Left ventricle myocardium superior (tissue), 1 donor: ENCODE results near the gene LYZL1. TPM values are rescaled to one million over a fixed set of nuclear protein-coding genes. Genes with fewer than 3 reads are reported as not detected.
A peak's percentile ranks its signal among the peaks of the same experiment; 100 is the strongest.
"Not testable (repeated sequence)": the region's sequence is repeated elsewhere in the genome, so short reads cannot be mapped to it uniquely, and the experiment has no call there.

Experiments used
- ATAC-seq: fragments of 200-7000 bp; cut with Tn5 transposase; one replicate; pipeline ENCODE4 v1.9.1; 2020; ENCODE audit warnings: mild to moderate bottlenecking, moderate library complexity
- DNase-seq: peaks from one replicate; pipeline ENCODE4 v3.0.0-alpha.2; 2020
- intact Hi-C: fragments of 100-400 bp; cut with micrococcal nuclease; formaldehyde crosslinking; loops from one replicate; pipeline ENCODE4 v1.11.0; 2022
- long read RNA-seq: library from polyadenylated mRNA; unstranded; transcript quantifications from one replicate; pipeline ENCODE4 v2.0.0, GENCODE V29; 2021
- total RNA-seq: library from RNA; stranded (reverse); fragmentation: NEBNext Ultra II Directional; extraction: Animal tissue kit (Norgen Biotek cat#: 25700); gene quantifications from one replicate; pipeline ENCODE4 v1.2.1, GENCODE V29; 2021
- donor health status: DM: no; HTN: yes; CAD: no; lungs with severe emphysema.

Gene LYZL1
- not detected for total RNA-seq
- long read RNA-seq, result 0 reads

DNA sequence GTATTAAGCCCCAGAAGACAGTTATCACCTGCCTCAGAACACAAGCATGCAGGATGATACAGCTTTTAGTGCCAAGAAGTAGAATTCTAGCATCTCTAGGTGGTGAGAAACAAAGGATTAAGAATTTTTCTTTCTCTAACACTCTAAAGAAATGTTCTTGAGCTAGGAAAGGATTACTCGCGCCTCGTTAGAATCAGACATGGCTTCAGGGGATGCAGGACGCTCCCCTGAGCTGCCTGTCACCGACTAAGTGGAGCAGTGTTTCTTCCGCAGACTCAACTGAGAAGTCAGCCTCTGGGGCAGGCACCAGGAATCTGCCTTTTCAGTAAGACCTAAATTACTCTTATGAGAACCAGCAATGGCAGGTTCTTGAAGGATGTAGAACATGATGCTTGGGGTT is at the start of gene LYZL1:
Gene LYZL1 (plus strand): TSS at position 165 of the 400 bp plus-strand sequence. CDS start 2,798 bp downstream, outside the sequence.
- intact Hi-C loops, ATAC-seq, DNase-seq: not testable (repeated sequence)

DNA sequence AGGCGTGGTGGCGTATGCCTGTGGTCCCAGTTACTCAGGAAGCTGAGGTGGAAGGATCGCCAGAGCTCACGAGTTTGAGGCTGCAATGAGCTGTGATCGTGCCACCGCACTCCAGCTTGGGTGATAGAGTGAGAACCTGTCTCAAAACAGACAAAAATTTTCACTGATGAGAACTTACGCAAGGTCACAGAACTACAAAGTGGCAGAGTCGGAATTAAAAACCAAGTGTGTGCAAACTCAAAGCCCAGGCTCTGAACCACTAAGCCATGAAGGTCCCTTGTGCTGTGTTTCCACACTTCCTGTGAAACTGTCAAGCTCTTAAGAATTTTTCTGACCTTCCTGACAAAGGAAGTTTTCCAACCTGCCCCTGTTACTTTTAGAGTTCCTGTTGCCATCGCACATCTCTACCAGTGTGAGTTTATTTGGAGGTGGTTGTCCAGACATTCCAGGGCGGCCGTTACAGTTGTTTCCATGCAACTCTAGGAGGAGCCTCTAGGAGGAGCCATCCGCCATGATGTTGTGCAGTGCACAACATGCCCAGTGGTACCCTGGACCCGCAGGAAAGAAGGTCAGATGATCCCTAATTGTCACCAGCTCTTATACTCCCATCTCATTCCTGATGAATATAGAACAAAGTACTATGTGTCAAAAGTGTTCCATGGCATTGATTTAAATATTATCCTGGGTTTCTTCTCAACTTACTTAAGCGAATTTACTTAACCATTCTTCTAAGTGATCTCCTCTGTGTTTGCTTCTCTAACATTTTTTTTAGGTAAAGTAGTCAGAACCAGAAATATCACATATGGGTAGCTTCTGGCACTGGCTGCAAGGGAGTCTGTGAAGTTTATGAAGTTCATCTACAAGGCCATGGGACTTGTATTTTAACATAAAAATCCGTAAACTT is 49.0 kb upstream of the LYZL1 start:
- intact Hi-C loops, result no loop called here
- DNase-seq (no peak), ATAC-seq (peak; percentile 45)

DNA sequence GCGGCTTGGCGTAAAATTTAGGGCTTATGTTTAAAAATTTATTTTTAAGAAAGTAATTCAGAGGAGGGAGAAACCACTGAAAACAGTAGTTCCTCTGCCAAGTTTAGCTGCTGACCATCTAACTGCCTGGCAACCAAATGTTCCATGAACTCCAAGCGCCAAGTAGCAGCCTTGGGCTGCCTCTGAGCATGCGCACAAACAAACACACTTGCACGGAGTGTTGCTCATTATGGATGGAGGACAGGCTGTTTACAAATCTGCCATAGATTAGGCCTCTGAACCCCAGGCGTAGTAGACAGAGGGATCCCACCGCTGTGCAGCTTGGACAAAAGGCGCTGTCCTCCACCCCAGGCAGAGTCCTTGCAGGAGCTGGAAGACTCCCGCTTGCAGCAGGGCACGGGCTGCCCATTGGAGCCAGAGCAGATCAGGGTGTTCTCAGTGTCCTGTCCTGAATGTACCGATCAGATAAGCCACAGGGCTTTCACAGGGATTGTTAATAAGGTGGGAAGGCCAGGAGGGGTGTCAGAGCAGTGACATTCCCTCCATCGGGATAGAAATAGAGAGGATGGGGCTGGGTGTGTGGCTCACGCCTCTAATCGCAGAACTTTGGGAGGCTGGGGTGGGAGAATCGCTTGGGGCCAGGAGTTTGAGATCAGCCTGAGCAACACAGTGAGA is 47.7 kb upstream of the LYZL1 start:
- DNase-seq (no peak), ATAC-seq (no peak)
- intact Hi-C loops, result no loop called here

DNA sequence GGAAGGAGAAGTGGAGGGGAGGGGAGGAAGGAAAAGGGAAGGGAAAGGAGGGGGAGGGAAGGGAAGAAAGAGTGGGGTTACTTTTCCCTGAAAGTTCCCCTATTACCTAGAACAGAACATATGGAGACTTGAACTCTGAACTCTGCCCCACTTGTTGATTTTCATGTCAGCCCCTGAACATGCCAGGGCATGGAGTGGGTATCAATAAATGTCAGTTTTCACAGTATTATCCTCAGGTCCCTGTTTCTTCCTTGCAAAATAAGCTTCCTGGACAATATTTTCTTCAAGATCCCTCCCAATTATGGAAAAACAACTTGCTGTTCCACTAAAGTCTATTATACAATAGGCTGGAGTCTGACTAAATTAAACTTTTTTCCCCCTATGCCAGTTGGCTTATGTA is 46.9 kb upstream of the LYZL1 start:
- DNase-seq, result no peak
- intact Hi-C loops, result no loop called here
- no peak for ATAC-seq

- DNase-seq, result no peak
- ATAC-seq, result no peak
- intact Hi-C loops, result no loop called here
These were observed 45.8 kb upstream of the LYZL1 start for GRCh38 chr10:29243066-29243465.

GRCh38 chr10:29243750-29244149 is 45.1 kb upstream of the LYZL1 start:
- DNase-seq, result no peak
- intact Hi-C loops, result no loop called here
- ATAC-seq, result no peak

DNA sequence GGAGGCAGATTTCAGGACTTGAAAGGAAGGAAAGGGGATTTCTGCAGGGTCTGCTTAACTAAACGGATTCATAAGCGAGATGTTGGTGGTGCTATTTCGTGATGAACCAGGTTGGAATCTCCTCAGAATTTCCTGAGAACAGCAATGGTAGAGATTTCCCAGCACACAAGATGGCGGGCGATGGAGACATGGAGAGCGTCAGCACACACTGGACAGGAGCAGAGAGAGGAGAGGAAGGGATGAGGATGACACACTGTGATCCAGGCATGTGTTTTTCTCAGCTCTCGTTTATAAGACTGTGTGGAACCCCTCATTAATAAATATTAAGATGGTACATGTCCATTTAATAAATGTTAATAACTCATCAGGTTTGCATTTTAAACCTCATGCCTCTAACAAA is 43.9 kb upstream of the LYZL1 start:
- intact Hi-C loops, result no loop called here
- DNase-seq (no peak), ATAC-seq (no peak)

DNA sequence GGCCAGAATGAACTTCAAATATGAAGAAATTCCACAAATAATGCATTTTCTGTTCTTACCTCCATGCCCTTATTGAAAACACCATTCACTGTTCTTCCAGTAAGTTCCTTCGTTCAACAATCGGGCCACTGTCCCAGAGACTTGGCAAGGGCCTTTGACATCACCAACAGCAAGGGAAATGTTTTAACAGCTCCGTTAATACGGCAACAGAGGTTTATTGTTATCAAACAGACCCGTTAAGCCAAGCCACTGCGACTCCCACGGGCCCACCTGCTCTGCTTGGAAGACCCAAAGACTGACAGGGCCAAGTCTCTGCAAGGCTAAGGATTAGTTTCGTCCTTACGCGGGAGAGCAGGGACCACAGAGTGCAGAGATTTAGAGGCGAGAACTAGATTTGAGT is 43.4 kb upstream of the LYZL1 start:
- intact Hi-C loops, result no loop called here
- no peak for ATAC-seq

DNA sequence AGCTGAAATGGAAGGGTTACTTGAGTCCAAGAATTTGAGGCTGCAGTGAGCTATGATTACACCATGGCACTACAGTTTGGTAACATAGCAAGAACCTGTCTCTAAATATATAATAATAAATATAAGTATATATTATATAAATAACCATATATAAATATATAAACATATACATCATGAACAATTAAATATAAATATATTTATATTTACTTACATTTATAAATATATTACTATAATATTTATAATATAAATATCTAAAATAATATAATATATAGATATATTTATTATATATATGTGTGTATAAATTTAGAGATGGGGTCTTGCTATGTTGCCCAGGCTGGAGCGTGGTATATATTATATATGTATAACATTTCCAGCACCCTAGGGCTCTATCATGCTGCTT is 42.4 kb upstream of the LYZL1 start:
- ATAC-seq (no peak), DNase-seq (no peak)
- intact Hi-C loops, result no loop called here

More for the DNA sequence above, 43.4 kb upstream of the LYZL1 start:
- DNase-seq, result no peak

DNA sequence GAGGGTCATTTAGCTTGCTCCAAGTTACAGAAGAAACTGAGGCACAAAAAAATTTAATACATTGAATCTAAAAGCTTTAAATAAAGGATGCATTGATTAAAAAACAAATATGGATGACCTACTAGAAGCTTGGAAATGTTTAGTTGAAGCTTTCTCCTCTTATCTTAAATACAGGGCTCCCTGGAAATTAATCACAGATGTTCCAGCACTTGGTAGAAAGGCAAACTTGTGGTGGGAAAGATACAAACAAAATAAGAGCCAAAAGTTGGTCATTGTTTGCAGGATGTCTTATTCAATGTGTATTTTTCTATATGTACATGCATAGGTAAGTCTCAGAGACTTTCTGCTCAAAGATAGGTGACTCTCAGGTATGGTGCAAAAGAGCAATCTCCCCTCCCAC is 40.7 kb upstream of the LYZL1 start:
- ATAC-seq (no peak), DNase-seq (no peak)
- intact Hi-C loops, result no loop called here

DNA sequence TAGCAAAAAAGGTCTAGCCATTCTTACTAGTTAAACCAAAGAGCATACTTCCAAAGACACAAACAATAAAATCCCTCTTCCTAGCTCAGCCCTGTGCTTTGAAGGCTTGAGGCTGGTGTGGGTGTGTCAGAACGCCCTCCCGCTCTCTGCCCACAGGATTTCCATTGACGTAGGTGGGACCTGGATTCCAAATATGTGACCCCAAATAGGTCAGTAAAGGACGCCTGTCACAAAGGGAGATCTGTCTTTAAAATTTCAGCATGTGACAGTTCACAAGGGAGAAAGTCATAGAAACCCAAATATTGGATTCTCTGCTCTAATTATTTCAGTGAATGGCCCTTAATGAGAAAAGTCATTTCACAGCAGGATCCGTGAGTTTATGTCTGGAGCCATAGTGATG is 39.9 kb upstream of the LYZL1 start:
- intact Hi-C loops, result no loop called here
- DNase-seq (no peak), ATAC-seq (no peak)

DNA sequence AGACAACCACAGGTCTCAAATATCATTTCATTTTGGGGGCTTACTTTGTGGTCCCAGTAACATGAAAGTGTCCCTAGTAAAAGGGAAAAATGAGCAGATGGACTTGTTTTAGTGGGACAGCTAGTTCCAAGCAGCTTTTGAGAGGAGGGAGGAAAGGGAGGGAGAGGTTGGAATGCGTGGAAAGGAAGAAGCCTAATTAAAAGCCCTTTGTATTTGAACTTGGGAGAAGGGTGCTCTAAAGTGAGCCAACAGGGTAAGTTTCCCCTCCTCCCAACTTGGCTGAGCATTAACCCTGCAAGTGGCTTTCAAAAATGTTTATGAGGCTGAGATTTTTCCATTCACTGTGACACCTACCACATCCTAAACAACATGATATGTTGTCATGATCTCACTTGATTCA is 38.8 kb upstream of the LYZL1 start:
- DNase-seq (no peak), ATAC-seq (no peak)
- intact Hi-C loops, result no loop called here

DNA sequence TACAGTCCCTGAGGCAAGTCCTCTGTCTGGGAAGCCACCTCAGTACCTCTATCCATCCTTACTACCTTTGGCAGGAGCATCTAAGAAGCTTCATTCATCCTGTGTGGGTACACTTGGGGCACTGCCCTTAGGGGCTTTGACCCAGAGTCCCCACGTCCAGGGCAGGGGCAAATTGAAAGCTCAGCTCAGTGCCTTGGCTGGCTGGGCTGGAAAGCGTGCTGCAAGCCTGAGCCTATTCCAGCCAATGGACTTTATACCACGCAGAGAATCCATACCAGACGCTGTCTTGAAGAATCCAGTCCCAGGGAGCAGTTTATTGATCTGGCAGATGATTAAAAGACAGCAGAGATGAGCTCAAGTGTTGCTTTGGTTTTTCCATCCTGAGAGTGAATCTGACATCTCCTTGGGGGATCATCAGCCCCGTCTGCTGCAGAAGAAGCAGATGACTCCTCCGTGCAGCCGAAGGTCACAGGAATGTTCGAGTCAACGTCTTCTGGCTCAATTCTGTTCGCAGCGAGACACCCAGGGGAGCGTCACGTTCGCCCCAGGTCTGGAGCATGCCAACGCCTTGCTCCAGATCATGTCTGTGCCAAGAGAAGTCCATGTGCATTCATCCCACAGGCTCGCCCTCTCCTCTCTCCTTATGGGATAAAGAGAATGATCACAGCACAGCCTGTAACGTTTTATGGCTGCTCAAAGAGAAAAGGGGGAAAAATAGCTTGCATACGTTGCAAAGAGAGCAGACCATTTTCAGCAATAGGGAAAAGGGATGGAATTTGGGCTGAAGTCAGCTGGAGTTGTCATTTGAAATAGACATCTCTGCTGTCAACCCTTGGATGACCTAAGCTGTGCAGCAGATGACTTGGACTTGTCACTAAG is 35.8 kb upstream of the LYZL1 start:
- intact Hi-C loops, result no loop called here
- ATAC-seq, result no peak

DNA sequence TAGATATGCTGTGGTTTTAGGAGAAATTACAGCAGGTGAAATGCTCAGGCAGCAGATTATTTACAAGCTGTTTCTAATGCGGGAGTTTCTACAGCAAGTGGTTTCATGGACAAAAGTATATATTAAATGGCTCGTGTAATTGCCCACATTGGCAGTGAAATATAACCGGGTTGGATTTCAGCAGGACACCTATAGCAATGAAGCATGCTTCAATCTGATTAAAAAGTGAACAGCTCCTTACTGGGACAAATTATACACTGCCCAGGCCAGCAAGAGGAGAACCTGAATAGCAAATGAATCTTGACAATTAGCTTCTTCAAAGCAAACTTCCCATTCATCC is 35.2 kb upstream of the LYZL1 start:
- ATAC-seq, result no peak

More for the DNA sequence above, 35.8 kb upstream of the LYZL1 start:
- DNase-seq, result no peak

DNA sequence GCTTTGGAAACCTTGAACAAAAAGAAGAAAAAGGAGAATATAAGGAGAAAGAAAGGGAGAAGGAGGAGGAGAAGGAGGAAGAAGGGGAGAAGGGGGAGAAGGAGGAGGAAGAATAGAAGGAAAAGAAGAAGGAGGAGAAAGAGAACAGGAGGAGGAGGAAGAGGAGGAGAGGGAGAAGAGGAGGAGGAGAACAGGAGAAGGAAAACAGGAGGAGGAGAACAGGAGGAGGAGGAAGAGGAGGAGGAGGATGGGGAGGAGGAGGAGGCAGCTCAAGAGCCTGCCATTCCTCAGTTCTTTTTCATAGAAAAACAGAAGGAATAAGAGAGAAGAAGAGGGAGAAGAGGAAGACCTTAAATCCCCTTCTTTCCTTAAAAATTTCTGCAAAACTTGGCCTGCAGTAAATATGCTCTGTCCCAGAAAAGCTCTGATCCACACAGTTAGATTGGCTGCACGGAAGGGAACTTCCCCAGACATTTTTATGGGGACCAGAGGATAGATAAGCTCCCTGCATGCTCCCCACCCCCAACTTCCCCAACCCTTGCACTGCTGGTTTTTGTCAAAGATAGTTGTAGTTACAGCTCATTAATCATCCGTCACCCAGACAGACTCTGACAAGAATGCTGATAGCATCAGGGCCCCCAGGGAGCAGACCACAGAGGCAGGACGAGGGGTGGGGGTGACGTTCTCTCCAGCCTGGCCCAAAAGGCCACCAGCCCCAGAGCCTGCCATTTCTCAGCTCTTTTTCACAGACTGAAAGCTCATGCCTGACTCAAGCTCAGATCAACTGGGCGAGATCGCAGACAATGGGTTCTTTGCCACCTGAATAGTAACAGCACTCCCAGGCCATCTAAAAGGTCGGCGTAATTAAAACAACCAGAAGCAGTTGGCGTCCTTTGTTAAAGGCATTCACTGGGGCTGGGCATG is 34.5 kb upstream of the LYZL1 start:
- intact Hi-C loops, result no loop called here
- no peak for ATAC-seq
- no peak for DNase-seq

More for the DNA sequence above, 35.2 kb upstream of the LYZL1 start:
- DNase-seq, result no peak
- intact Hi-C loops, result no loop called here

DNA sequence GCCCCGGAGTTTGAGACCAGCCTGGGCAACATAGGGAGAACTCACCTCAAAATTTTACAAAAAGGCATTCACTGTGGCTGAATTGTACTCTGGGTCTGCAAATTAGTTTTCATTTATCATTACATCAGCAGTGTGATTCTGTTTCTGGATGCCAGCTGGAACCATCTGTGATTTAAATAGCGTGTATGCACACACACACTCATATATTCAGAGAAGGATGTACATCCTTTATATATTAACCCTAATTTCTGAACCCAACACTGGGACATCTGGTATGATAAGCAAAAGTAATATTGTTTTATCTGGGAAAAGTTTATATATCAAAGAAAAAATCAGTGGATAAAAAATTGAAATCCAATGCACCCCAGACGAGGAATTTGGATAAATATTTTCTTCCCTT is 33.8 kb upstream of the LYZL1 start:
- intact Hi-C loops, result no loop called here
- DNase-seq (no peak), ATAC-seq (no peak)

GRCh38 chr10:29256019-29256418 is 32.9 kb upstream of the LYZL1 start:
- no peak for ATAC-seq
- no peak for DNase-seq
- intact Hi-C loops, result no loop called here

- DNase-seq (no peak), ATAC-seq (no peak)
- intact Hi-C loops, result no loop called here
These were observed 32.3 kb upstream of the LYZL1 start for GRCh38 chr10:29256586-29256985.
